GM12801 (cell line): Measurements from ENCODE around the gene C9orf153.

Experiments used
- CTCF ChIP-seq: IDR thresholded peaks from one replicate; pipeline ENCODE4 v1.5.1; 2011; ENCODE audit warnings: control low read depth; ENCODE audit not compliant: insufficient read length; ENCODE audit errors: extremely low read depth

C9orf153 gene

GRCh38 chr9:86185872-86186271 is 73.6 kb downstream of the C9orf153 start:
- no peak for TF ChIP-seq CTCF

- no peak for TF ChIP-seq CTCF
Observed at GRCh38 chr9:86184138-86184524, 75.3 kb downstream of the C9orf153 start.

GRCh38 chr9:86183229-86184137 is 76.0 kb downstream of the C9orf153 start:
- TF ChIP-seq CTCF, result no peak

- TF ChIP-seq CTCF, result no peak
Observed at GRCh38 chr9:86181379-86182315, 77.8 kb downstream of the C9orf153 start.

- no peak for TF ChIP-seq CTCF
Observed at GRCh38 chr9:86178503-86178902, 81.0 kb downstream of the C9orf153 start.

GRCh38 chr9:86177995-86178394 is 81.5 kb downstream of the C9orf153 start:
- TF ChIP-seq CTCF, result no peak

- TF ChIP-seq CTCF, result no peak
Observed at GRCh38 chr9:86176468-86176867, 83.0 kb downstream of the C9orf153 start.
